Measurements from ENCODE around the gene NOTCH2.
"Not testable (repeated sequence)": the region's sequence is repeated elsewhere in the genome, so short reads cannot be mapped to it uniquely, and the experiment has no call there.

- TF ChIP-seq EZH2phosphoT487, CTCF, EZH2 (IDR thresholded peaks at IDR 0.05): not testable (repeated sequence)
Observed at GRCh38 chr1:120112212-120112611, 42.8 kb upstream of the NOTCH2 start.
